ENCODE measurements around the gene ZNF766. TPM values are rescaled to one million over a fixed set of nuclear protein-coding genes. Genes with fewer than 3 reads are reported as not detected.
A peak's percentile ranks its signal among the peaks of the same experiment; 100 is the strongest.

Gene ZNF766
- total RNA-seq, 4 donors from 2014 or later = 7.7 to 11.4 (median 9.0) TPM

DNA sequence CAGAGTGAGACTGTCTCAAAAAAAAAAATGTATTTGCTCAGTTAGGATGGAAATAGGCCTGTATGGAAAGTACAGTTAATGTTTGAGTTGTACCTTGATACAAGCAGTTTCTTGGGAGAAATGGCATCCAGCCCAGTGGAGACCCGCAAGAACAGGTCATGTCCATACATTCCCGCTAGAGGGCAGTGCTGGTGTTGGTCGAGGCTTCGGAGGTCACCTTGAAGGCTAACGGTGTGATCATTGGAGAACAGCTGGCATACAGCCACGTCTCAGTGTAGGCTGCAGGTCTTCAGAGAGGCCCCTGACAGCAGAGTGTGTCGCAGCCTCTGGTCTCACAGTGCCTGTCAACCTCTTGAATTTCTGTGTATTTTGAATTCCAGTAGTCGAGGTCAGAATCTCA lies 74.2 kb downstream of the ZNF766 start:
- 24 to 25% methylated on average over 8 of the region's 8 CpGs for WGBS, 2 donors
- no peak overlapping the region for H3K4me3 ChIP-seq
- peak in 1 of 2 donors; percentile 21 for DNase-seq (ENCODE audit: low spot score in 2 of 2)
- TF ChIP-seq EP300 (IDR thresholded peaks at IDR 0.05) (no peak), POLR2A (IDR thresholded peaks at IDR 0.05) (no peak)
- TF ChIP-seq, protein P1, sequence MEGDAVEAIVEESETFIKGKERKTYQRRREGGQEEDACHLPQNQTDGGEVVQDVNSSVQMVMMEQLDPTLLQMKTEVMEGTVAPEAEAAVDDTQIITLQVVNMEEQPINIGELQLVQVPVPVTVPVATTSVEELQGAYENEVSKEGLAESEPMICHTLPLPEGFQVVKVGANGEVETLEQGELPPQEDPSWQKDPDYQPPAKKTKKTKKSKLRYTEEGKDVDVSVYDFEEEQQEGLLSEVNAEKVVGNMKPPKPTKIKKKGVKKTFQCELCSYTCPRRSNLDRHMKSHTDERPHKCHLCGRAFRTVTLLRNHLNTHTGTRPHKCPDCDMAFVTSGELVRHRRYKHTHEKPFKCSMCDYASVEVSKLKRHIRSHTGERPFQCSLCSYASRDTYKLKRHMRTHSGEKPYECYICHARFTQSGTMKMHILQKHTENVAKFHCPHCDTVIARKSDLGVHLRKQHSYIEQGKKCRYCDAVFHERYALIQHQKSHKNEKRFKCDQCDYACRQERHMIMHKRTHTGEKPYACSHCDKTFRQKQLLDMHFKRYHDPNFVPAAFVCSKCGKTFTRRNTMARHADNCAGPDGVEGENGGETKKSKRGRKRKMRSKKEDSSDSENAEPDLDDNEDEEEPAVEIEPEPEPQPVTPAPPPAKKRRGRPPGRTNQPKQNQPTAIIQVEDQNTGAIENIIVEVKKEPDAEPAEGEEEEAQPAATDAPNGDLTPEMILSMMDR (IDR thresholded peaks at IDR 0.05) = peak; percentile 28 to 50 (median 35)
- H3K27me3 ChIP-seq = no peaks in the 10 kb centered on the region
- H3K36me3 ChIP-seq = peaks cover 0 to 70% (median 0%) of the 10 kb centered on the region in 3 donors
- H3K9me3 ChIP-seq = peaks cover 0 to 8% (median 0%) of the 10 kb centered on the region in 4 donors
- H3K27ac ChIP-seq = no peak overlapping the region
- H3K4me1 ChIP-seq = no peaks in the 10 kb centered on the region

DNA sequence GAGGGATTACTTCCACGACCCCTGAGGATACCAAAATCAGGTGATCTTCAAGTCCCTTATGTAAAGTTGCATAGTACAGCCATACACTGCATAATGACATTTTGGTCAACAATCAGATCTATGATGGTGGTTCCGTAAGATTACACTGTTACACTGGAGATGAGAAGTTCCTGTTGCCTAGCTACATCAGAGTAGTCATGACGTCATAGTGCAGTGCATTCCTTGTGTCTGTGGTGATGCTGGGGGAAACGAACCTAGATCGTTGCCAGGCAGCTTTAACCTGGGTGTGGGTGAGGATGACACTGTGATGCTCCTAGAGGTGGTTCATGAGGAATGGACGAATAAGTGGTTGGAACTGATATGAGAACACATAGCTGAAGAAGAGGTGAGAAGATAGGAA lies 75.8 kb downstream of the ZNF766 start:
- TF ChIP-seq, protein P1 (IDR thresholded peaks at IDR 0.05) = no peak
- no peak for TF ChIP-seq EP300 (IDR thresholded peaks at IDR 0.05)
- TF ChIP-seq POLR2A (IDR thresholded peaks at IDR 0.05) = no peak
- no peaks in the 10 kb centered on the region for H3K27me3 ChIP-seq
- peaks cover 0 to 71% (median 0%) of the 10 kb centered on the region in 3 donors for H3K36me3 ChIP-seq
- DNase-seq (ENCODE audit: low spot score in 2 of 2) = no peak
- no peak overlapping the region for H3K4me3 ChIP-seq
- 88 to 90% methylated on average over 6 of the region's 6 CpGs for WGBS, 2 donors
- H3K27ac ChIP-seq = no peak overlapping the region
- peaks cover 0 to 8% (median 0%) of the 10 kb centered on the region in 4 donors for H3K9me3 ChIP-seq
- H3K4me1 ChIP-seq = no peaks in the 10 kb centered on the region

Small RNA genes lying within 50 kb of the gene (small RNA-seq; reads per million reads assigned to genes)
- gene MIR643 = not detected
- not detected for gene MIR6801
- not detected for gene RF00019

Other genes starting within 250 kb of the ZNF766 start
- gene ZNF614, start 241.2 kb upstream of the ZNF766 start, total RNA-seq = 1 to 10 TPM; 4.7 to 8.3 (median 6.0) TPM
- gene ZNF432, start 220.7 kb upstream of the ZNF766 start, total RNA-seq = 10 to 100 TPM in 3 of 4 donors, 1 to 10 TPM in 1; 9.3 to 18.8 (median 14.2) TPM
- gene ZNF841, start 173.8 kb upstream of the ZNF766 start, total RNA-seq = 10 to 100 TPM; 12.0 to 34.8 (median 25.7) TPM
- gene ZNF616, start 129.6 kb upstream of the ZNF766 start, total RNA-seq = 10 to 100 TPM in 2 of 4 donors, 1 to 10 TPM in 2; 5.4 to 18.0 (median 8.7) TPM
- gene ZNF836, start 98.0 kb upstream of the ZNF766 start, total RNA-seq = 10 to 100 TPM in 2 of 4 donors, 1 to 10 TPM in 2; 7.1 to 17.1 (median 9.8) TPM
- gene PPP2R1A, start 79.5 kb upstream of the ZNF766 start, total RNA-seq = 100 to 1,000 TPM; 145 to 176 (median 166) TPM
- gene ZNF480, start 27.6 kb downstream of the ZNF766 start, total RNA-seq = 10 to 100 TPM in 1 of 4 donors, 1 to 10 TPM in 3; 3.3 to 11.8 (median 6.4) TPM
- 1 to 10 TPM; 2.7 to 7.2 (median 3.3) TPM for gene ZNF610, start 66.7 kb downstream of the ZNF766 start, total RNA-seq
- 10 to 100 TPM; 15.6 to 43.5 (median 20.9) TPM for gene ZNF880, start 100.3 kb downstream of the ZNF766 start, total RNA-seq
- 10 to 100 TPM; 26.2 to 34.8 (median 30.7) TPM for gene ZNF528, start 128.3 kb downstream of the ZNF766 start, total RNA-seq
- gene ZNF534, start 159.6 kb downstream of the ZNF766 start, total RNA-seq = 1 to 10 TPM in 2 of 4 donors, under 1 TPM in 1, not detected in 1; 0.66 to 8.4 (median 1.9) TPM
- gene ZNF578, start 184.0 kb downstream of the ZNF766 start, total RNA-seq = 1 to 10 TPM in 2 of 4 donors, under 1 TPM in 1, not detected in 1; 0.98 to 2.9 (median 2.1) TPM